ENCODE measurements around the gene ZNF644.
"Not testable (repeated sequence)": the region's sequence is repeated elsewhere in the genome, so short reads cannot be mapped to it uniquely, and the experiment has no call there.

ZNF644 gene

DNA sequence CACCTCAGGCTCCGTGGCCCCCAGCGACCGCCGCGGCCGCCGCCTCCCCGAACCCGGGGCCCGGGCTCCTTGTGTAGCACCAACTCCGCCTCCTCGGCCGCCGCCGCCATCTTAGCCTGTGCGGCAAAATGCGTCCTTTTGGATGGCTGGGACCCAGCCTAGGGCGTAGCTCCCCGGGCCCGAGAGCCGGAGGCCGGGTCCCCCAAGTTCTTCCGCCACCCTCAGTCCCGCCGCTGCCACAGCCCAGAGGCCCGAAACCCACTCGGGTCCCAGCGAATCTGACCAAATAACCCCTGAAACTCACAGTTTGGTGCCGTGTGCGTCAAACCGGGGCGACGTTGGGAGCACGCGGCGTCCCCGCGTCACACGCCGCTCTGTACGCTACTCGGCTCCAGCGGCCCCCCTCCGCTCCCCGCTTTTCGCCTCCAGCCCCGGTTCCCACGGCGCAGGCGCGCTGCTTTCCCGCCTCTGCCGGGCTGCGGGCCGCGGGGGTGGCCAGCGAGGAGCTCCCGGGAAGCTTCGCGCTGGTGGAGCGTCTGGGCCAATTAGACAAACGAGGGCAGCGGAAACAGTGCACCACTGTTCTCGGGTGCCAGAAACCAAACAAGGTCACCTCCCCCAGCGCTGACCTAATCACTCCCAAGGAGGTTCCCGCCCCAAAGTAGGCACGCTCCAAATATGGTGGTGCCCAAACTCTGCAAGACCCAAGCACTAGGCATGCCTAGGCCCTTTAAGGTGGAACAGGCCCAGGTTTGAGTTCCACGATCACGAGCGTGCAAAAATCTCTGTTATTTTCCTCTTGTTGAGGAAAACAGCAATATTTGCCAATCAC, at the start of gene ZNF644:
Gene ZNF644, minus strand, starts transcription at position 350 of the 832 bp plus-strand sequence. CDS start 39,682 bp downstream, outside the sequence.
- peak; percentile 92 for DNase-seq

GRCh38 chr1:91070298-91070697, 48.5 kb upstream of the ZNF644 start:
- DNase-seq = no peak

- DNase-seq = no peak
Observed at GRCh38 chr1:91066538-91066937, 44.7 kb upstream of the ZNF644 start.

DNA sequence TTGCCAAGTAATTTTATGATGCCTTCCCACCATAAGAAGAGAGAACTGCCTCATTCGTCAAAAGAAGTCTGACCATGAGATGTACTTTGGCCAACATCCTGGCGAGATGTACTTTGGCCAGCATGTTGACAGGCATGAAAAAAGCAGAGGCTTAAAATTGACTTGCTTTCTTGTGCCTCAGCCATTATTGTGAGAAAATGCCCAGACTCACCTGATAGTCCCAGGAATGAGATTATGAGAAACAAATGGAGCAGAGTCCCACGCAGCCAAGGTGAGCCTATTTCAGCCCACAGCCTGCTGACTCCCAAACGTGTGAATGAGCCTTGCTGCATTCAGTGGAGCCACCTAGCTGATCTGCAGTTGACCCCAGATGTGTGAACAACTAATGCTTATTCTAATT, 43.5 kb upstream of the ZNF644 start:
- no peak for DNase-seq

- peak; percentile 32 for DNase-seq
Observed at GRCh38 chr1:91063403-91063802, 41.6 kb upstream of the ZNF644 start.

GRCh38 chr1:91059157-91059556, 37.3 kb upstream of the ZNF644 start:
- DNase-seq = no peak

DNA sequence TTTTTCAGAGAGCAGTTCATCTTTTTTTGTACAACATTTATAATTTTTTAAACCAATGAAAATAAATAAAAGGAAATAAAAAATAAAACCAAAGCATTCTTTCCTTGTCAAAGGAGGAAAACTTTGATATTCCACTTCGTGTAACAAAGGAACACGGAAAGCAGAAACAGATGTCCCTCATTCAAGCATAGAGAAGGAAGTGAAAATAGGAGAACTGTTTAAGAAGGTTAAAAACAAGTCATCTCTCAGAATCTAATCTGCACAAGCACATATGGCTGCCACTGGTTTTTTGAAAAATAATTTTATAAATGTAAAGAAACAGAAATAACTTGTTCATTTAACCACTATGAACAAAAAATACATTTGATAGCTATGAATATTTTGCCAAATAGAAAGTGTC, 35.9 kb upstream of the ZNF644 start:
- no peak for DNase-seq

DNA sequence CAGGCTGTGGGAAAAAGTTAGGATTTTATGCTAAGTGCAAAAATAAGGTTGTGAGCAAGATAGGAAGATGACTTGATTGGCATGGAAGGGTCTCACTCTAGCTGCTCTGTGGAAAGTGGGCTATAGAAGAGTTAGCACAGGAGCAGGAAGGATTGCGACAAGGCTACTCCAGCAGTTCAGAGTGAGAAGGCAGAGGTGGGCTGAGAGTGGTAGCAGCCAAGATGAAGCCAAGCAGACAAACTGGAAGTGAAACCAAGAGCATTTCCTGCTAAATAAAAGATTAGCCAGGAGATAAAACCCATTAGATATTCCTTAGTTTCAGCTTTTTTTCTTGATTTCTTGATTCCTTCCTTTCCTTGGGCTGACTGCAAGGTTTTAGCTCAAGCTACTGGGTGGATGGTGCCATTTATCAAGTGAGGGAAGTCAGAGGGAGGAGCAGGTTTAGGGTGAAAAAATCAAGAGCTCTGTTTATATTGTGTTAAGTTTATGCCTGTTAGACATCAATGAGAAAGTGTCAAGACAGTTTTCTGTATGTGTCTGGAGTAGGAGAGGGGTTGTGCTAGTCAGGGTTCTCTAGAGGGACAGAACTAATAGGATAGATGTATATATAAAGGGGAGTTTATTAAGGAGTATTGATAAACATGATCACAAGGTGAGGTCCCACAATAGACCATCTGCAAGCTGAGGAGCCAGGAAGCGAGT, 33.1 kb upstream of the ZNF644 start:
- no peak for DNase-seq

- no peak for DNase-seq
Observed at GRCh38 chr1:91053630-91054029, 31.8 kb upstream of the ZNF644 start.

GRCh38 chr1:91049551-91049950, 27.7 kb upstream of the ZNF644 start:
- not testable (repeated sequence) for DNase-seq

GRCh38 chr1:91046766-91047165, 24.9 kb upstream of the ZNF644 start:
- no peak for DNase-seq

GRCh38 chr1:91045284-91045683, 23.4 kb upstream of the ZNF644 start:
- DNase-seq = no peak

- DNase-seq = not testable (repeated sequence)
Observed at GRCh38 chr1:91044776-91045175, 22.9 kb upstream of the ZNF644 start.

DNA sequence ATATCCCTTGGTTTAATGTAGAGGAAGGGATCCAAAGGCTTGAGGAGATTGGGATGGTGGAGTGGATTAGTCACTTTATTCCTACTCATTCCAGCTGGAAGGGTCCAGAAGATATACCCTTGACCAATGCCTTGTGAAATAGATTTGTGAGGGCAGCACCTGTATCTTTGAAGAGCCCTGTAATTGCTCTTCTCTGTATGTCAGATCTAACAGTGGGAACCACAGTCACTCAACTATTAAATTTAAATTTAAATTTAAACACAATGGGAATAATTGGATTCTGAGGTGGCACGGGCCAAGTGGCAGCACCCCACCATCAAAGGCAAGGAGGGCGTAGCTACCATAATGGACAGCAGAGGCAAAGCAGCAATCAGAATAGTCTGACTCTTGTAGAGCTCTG, 20.5 kb upstream of the ZNF644 start:
- DNase-seq = not testable (repeated sequence)

DNA sequence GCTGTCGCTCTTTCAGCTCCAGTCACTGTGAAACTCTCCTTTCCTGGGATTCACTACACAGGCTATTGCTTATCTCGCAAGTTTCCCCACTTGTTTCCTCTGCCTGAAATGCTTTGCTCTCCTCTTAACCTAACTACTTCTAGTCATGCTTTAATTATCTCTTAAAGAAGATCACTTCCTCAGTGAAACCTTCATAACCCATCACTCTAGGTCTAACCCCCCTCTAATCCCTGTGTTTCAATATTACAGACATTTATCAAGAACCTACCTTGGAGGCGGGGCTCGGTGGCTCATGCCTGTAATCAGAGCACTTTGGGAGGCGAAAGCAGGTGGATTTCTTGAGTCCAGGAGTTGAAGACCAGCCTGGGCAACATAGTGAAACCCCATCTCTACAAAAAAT, 16.7 kb upstream of the ZNF644 start:
- no peak for DNase-seq

DNA sequence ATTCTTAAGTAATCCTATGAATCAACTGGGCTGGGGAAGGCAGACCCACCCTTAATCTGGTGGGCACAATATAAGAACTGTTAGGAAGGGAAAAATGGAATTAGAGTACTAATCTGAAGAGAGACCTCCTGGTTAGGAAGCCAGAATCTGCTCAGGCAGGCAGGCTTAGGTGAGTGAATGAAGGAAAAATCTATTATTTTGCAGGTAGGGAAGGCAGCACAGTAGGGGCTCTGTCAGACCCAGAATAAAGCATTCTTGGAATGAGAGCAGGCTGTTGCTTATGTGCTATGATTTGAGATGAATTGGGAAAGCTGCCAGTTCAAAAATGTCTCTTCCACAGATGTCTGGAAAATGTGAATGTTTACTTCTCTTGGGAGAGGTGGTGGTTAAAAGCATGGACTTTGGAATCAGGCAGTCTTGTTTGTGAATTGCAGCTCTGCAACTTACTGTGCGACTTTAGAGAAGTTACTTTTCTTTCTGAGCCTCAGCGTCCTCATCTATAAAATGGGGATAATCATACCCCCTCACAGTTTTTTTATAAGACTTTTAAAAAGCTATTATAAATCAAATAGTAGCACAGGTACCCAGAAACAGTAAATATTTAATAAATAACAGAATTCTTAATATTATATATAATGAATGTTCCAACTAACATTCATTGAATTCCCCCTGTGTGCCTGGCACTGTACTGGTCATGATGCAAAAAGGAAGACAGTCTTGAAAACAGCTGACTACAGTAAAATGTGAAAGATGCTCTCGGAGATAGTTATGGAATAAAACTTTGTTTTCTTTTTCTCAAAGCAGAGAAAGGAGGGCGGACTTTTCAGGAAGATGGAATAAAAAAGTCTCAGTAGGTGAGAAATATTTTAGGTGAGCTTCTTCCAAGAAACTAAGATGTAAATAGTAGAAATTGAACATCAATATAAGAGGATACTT, 15.3 kb upstream of the ZNF644 start:
- no peak for DNase-seq

GRCh38 chr1:91032349-91032748, 10.5 kb upstream of the ZNF644 start:
- DNase-seq = no peak

DNA sequence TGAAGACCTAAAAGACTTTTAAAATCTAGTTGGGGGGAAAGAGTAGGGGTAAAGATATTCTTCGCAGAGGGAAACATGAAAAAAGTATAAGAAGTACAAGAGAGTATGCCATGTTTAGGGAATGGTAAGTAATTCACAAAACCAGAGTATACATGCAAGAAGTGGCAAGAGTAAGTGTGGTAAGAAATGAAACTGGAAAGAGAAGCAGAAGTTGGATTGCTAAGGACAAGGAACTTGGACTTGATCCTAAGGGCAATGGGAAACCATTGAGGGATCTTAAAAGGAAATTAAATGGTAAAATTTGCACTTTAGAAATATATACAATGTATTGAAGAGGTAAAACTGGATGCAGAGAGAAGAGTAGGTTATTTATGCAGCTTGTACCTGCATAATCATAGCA, 9.2 kb upstream of the ZNF644 start:
- no peak for DNase-seq

- DNase-seq = no peak
Observed at GRCh38 chr1:91026777-91027176, 4.9 kb upstream of the ZNF644 start.

DNA sequence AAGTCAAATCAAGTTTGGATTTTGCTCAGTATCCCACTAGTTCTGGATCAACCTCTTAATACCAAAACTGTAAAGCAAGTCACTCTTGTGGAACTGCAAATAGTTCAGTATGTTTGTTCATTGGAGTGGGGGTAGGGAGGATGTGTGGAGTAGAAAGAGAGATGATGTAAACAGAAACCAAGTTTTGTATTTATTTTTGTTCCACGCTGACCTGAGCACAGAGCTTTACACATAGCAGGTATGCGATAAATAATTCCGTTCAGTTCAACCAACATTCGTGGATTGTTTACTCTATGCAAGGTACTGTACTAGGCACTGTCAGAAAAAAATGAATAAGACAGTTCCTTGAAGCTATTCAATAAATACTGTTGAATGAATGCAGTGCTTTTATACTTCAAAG, 4.5 kb upstream of the ZNF644 start:
- DNase-seq = no peak

DNA sequence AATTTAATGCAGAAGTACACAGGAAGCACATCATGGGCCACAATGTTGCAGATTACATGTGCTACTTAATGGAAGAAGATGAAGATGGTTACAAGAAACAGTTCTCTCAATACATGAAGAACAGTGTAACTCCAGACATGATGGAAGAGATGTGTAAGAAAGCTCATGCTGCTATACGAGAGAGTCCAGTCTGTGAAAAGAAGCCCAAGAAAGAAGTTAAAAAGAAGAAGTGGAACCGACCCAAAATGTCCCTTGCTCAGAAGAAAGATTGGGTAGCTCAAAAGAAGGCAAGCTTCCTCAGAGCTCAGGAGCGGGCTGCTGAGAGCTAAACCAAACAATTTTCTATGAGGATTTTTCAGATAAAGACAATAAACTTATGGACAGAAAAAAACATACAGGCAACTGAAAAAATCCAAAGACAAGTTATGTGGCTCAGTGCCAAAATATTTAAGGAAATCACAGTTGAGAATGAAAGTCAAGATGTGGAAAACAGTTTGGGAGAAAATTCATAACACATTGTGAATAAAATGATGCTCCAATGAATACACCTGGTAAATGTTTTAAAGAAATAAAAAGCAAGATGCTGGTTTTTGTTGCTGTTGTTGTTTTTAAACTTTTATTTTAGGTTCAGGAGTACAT, 2.8 kb upstream of the ZNF644 start:
- DNase-seq = no peak

DNA sequence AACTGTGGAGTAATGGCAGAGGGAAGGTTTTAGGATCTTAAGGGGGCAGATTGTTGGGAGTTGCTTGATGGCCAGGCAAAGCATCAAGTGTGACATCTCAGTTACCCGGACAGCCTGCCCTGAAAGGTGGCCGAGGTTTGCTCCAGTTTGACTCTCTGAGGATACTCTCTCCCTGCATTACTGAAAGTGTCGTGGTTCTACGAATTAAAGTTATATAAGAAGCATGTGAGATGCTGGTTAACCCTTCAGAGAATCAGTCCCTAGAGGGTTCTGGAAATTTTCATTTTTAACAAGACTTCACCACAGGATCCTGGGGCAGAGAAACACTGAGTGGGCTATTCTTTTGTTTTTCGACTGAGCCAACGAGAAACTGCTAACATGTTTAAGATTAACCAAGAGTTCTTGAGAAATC, 689 bp upstream of the ZNF644 start:
- no peak for DNase-seq

Measured in CD4-positive, alpha-beta T cell treated with Interleukin-15 for 1 hour (primary cell).